ENCODE results near the gene FHIP1A.

FHIP1A gene

GRCh38 chr4:151418385-151418784 is 9.4 kb downstream of the FHIP1A start:
- no peak for DNase-seq

GRCh38 chr4:151418856-151419255 is 9.9 kb downstream of the FHIP1A start:
- no peak for DNase-seq

GRCh38 chr4:151420250-151420807 is 11.4 kb downstream of the FHIP1A start:
- no peak for DNase-seq

GRCh38 chr4:151422854-151423253 is 13.9 kb downstream of the FHIP1A start:
- DNase-seq: no peak

- no peak for DNase-seq
These were observed 17.5 kb downstream of the FHIP1A start for GRCh38 chr4:151426513-151426912.

- DNase-seq: no peak
These were observed 18.3 kb downstream of the FHIP1A start for GRCh38 chr4:151427266-151427665.

- no peak for DNase-seq
These were observed 19.4 kb downstream of the FHIP1A start for GRCh38 chr4:151428346-151428745.

DNA sequence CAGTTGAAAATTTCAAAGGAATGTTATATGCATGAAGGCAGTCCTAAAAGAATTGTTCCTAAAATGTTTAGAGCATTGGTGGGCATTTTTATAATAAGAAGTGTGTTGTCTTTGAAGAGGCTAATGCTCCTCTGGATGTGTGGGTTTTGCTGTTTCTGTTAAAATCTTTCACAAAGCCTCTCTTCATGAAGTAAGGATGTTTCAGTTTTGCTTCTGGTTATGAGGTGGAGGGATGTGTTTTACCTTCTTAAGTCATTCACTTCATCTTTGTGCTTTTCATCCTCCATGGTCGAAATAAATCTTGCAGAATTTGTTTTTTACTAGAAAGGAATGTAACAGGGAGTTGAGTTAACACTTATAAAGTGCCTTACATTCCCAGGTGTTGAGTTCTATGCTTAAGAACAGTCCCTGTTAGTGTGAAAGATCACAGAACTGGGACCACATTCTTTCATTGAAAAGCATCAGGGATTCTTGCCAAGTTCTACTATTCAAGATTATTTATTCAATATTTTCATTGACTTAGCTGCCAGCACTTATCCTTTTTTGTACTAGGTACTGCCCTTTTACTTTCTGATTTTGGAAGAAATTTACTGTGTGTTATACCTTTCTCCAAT is 21.1 kb downstream of the FHIP1A start:
- no peak for DNase-seq

- DNase-seq: no peak
These were observed 21.9 kb downstream of the FHIP1A start for GRCh38 chr4:151430740-151431457.

GRCh38 chr4:151431728-151432127 is 22.8 kb downstream of the FHIP1A start:
- DNase-seq: no peak

DNA sequence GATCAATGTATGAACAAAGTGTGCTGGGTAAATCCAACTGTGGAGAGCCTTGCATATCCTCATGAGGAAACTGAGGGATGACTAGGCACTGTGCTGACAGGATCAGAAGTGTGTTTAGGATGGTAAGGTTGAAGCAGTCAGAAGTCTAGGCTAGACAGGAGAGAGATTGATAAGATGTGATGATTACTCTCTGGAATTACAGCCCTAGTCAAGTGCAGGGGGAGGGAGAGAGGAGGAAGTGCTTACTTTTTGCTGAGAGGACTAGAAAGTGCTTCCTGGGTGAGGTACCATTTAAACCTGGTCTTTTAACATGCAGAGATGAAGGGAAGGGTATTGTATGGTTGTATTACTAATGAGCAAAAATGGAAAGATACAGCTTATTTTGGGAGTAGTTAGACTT is 23.7 kb downstream of the FHIP1A start:
- no peak for DNase-seq

DNA sequence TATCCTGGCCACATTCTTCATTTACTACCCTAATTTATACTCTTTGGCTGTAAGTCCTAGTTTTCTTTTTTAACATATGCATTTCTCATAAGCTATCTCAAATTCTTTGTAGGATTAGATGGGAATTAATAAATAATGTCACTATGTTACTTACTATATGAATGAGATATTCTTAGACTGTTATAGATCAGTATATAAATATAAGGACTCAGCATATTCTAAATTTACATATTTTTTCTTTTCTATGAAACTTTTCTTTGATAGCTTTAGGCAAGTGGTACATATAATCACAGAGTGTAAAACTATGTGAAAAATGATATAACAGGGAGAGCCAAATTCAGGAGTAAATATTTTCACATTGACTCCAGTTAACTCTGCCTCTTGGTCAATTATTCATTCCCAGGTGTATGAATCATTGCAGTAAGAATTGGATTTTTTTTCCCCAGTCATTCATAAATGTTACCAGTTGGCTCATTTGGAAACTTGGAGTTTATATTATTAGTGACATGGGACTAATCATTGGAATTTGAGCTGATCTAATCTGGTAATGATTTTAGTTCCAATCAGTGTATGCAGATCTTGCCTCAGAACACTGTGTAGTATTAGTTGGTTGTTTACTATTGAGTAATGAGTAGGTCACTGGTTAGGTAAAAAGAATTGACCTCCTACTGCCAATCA is 25.3 kb downstream of the FHIP1A start:
- no peak for DNase-seq

DNA sequence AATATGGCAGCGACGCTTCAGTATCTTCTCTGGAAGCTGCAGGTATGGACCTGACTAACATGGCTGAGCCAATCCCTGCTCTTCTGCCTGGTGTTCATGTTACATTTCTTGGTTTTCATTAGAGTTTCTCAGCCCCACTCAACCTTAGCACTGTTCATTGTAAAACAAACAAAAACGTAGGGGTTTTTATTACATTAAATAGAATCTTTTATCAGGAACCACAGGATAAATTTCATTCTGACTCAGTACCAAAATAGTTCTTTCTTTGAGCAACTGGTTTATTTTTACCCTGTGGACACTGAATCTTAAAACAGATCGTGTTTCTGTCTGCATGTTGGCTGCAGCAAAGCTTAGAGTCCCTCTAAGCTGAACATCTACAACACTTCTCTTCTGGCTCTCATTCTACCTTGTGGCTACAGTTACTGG is 27.1 kb downstream of the FHIP1A start:
- no peak for DNase-seq

GRCh38 chr4:151437505-151437904 is 28.5 kb downstream of the FHIP1A start:
- no peak for DNase-seq

DNA sequence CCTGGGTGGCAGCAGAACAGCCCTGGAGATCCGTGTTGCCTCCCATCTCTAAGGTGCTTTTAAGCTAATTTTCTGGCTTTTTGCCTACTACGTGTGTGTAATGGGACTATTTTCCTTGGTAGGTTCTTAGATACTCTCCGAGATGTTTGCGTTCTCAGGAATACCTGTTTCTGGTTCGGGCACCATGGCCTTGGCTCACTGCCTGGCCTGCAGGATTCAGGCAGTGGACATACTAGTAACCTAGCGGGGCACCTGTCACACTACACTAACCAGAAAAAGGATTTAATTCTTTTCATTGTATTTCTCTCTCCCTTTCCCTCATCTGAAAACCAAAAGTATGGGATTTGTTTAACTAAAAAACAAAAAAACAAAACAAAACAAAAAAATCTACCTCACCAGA is 29.2 kb downstream of the FHIP1A start:
- no peak for DNase-seq

- no peak for DNase-seq
These were observed 30.3 kb downstream of the FHIP1A start for GRCh38 chr4:151439320-151439719.

GRCh38 chr4:151442002-151442401 is 33.0 kb downstream of the FHIP1A start:
- DNase-seq: no peak

DNA sequence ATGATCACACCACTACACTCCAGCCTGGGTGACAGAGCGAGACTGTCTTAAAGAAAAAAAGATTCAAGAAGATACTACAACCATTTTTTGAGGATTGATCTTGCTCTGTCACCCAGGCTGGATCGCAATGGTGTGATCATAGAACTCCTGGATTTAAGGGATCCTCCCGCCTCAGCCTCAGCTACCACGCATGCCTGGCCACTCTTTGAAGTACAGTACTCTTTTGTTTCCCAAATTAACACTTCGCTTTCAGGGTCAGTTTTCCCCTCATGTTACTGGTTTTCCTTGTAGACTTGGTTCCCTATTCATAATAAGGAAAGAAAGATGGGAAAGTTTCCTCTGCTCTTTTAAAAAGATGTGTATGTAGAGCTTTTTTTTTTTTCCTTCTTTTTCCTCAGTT is 34.3 kb downstream of the FHIP1A start:
- DNase-seq: no peak

- no peak for DNase-seq
These were observed 34.8 kb downstream of the FHIP1A start for GRCh38 chr4:151443752-151444151.

GRCh38 chr4:151446208-151446607 is 37.2 kb downstream of the FHIP1A start:
- DNase-seq: no peak

DNA sequence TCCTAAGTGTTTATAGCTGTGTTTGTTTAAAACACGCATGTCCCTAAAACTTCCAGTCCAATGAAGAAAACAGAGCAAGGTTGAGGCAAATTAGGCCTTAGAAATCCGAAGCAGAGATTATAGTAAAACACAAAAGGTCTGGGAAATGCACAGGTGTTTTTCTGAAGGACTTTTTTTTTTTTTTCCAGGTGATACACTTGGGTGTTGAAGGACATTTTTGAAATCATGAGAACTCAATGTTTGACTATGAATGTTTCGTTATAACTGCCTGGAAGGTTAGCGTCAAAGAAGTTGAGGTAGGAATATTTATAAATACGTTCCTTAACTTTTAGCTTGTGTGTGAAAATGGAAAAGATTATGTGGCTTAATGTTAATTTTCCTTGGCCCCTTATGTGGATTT is 45.5 kb downstream of the FHIP1A start:
- DNase-seq: no peak

DNA sequence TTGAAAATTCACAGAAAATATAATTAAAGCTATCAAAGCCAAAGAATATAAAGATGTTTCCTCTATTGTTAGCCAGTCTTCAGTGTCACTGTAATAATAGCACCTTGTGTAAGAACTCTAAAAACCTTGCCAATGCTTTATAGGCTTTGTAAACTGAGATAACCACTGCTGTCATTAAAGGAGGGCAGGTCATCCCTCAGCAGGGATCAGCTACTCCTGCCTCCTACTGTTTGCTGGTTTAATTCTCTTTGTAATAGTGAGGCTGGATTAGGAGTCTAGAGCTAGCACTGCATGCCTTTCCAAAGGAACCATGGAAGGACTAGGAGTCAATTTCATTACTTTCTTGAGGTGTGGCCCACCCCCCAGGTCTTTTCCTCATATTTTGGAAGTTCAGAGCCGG is 46.2 kb downstream of the FHIP1A start:
- no peak for DNase-seq

DNA sequence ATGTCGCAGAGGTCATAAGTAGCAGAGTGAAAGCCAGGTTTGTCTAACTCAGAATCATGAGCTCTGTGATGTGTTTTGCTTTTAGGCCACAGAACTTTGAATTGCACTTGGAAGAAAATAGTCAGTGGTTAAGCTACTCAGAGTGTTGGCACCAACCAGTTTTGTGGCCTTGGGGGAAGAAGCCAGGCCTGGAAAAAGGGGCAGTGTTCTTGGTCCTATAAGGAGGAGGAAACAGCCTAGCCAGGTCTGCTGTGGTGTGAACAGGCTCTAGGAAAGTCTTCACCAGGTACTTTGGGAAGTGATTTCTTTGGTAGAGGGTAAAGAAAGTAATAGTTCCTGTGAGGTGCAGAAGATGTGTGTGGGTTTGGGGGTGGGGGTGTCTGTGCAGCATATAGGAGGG is 49.2 kb downstream of the FHIP1A start:
- DNase-seq: no peak

Data from CD4-positive, alpha-beta T cell treated with Interferon gamma for 1 hour (primary cell).